Right forelimb (tissue), 1 donor: ENCODE results near the gene ABHD17B.
"Not testable (repeated sequence)": the region's sequence is repeated elsewhere in the genome, so short reads cannot be mapped to it uniquely, and the experiment has no call there.

Experiments
- DNase-seq: peaks from one replicate; pipeline ENCODE4 v3.0.0-alpha.2; 2018

Gene ABHD17B

GRCh38 chr9:71911061-71911907 is at the start of gene ABHD17B, which contains the start of gene C9orf85:
Gene ABHD17B (minus strand): TSS chr9:71911193. CDS start chr9:71875080, 36,113 bp downstream.
Gene C9orf85 (plus strand): TSS chr9:71911639. CDS start chr9:71911735, 96 bp downstream.
- peak; percentile 97 for DNase-seq

- no peak for DNase-seq
Observed at GRCh38 chr9:71955300-71955915, 44.4 kb upstream of the ABHD17B start.

GRCh38 chr9:71954652-71955051 is 43.7 kb upstream of the ABHD17B start:
- DNase-seq, result not testable (repeated sequence)

- DNase-seq, result no peak
Observed at GRCh38 chr9:71944754-71945375, 33.9 kb upstream of the ABHD17B start.

- no peak for DNase-seq
Observed at GRCh38 chr9:71941998-71942567, 31.1 kb upstream of the ABHD17B start.

- no peak for DNase-seq
Observed at GRCh38 chr9:71941060-71941568, 30.1 kb upstream of the ABHD17B start.

GRCh38 chr9:71937898-71938297 is 26.9 kb upstream of the ABHD17B start:
- DNase-seq, result no peak

GRCh38 chr9:71937070-71937625 is 26.2 kb upstream of the ABHD17B start:
- no peak for DNase-seq

- no peak for DNase-seq
Observed at GRCh38 chr9:71936066-71936465, 25.1 kb upstream of the ABHD17B start.

- no peak for DNase-seq
Observed at GRCh38 chr9:71931166-71931565, 20.2 kb upstream of the ABHD17B start.

- no peak for DNase-seq
Observed at GRCh38 chr9:71929791-71930440, 18.9 kb upstream of the ABHD17B start.

- no peak for DNase-seq
Observed at GRCh38 chr9:71929223-71929622, 18.2 kb upstream of the ABHD17B start.

GRCh38 chr9:71928806-71929205 is 17.8 kb upstream of the ABHD17B start:
- DNase-seq, result no peak

- DNase-seq, result no peak
Observed at GRCh38 chr9:71928376-71928775, 17.4 kb upstream of the ABHD17B start.

GRCh38 chr9:71925834-71926233 is 14.8 kb upstream of the ABHD17B start:
- no peak for DNase-seq

- no peak for DNase-seq
Observed at GRCh38 chr9:71924576-71924975, 13.6 kb upstream of the ABHD17B start.

- no peak for DNase-seq
Observed at GRCh38 chr9:71921190-71921814, 10.3 kb upstream of the ABHD17B start.

GRCh38 chr9:71920456-71921189 is 9.6 kb upstream of the ABHD17B start:
- no peak for DNase-seq

GRCh38 chr9:71918419-71918818 is 7.4 kb upstream of the ABHD17B start:
- DNase-seq, result no peak

- no peak for DNase-seq
Observed at GRCh38 chr9:71916834-71917534, 6.0 kb upstream of the ABHD17B start.
